HG03378 (cell line): ENCODE measurements around the gene SPART.

ENCODE experiments used
- ATAC-seq: cut with Tn5 transposase; IDR thresholded peaks from one replicate; pipeline ENCODE4 v1.9.1; 2021; ENCODE audit warnings: mild to moderate bottlenecking, moderate library complexity; ENCODE audit not compliant: unreplicated experiment

The SPART gene, protein sequence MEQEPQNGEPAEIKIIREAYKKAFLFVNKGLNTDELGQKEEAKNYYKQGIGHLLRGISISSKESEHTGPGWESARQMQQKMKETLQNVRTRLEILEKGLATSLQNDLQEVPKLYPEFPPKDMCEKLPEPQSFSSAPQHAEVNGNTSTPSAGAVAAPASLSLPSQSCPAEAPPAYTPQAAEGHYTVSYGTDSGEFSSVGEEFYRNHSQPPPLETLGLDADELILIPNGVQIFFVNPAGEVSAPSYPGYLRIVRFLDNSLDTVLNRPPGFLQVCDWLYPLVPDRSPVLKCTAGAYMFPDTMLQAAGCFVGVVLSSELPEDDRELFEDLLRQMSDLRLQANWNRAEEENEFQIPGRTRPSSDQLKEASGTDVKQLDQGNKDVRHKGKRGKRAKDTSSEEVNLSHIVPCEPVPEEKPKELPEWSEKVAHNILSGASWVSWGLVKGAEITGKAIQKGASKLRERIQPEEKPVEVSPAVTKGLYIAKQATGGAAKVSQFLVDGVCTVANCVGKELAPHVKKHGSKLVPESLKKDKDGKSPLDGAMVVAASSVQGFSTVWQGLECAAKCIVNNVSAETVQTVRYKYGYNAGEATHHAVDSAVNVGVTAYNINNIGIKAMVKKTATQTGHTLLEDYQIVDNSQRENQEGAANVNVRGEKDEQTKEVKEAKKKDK

DNA sequence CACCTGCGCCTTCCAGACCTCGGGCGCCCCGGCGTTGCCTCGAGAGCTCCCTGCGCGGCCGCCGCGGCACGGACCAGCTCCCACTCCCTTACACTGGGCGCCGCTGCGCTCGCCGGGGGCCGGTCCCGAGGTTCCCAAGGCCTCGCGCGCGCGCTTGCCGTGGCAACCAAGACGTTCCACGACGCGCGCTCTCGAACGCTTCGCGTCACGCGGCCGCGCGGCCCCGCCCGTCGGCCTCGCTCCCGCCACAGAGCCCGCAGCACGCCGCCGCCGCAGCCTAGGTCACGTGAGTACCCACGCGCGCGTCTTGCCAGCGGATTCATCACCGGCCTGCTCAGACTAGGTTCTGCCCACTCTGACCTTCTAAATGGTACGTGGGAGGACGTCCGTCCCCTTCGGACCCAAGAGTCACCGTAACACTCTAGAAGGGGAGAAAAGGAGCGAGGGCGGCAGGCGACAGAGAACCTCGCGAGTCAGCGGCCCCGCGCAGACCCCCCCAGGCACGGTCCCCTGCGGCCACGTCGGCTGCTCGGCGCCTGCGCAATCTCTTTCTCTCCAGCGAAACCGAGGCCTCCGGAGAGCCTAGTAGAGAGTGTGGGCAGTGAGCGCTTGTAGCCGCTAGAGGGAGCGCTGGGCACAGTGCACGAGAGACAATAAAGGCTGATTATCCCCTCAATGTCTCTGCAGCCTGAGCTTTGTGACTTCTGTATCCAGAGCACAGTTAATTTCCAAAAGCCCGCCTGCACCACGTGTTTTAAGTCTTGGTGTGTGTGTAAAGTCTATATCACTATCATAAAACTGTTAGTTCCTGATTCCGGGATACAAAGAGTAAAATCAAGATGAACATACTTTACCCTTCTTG, at the start of gene SPART:
Gene SPART (minus strand): TSS at position 173 of the 862 bp plus-strand sequence. CDS start 10,564 bp downstream, outside the sequence.
- ATAC-seq: peak; percentile 98

- ATAC-seq: no peak
These were observed 49.1 kb upstream of the SPART start for GRCh38 chr13:36395280-36395679.

GRCh38 chr13:36385489-36385888, 39.3 kb upstream of the SPART start:
- ATAC-seq: no peak

- no peak for ATAC-seq
These were observed 35.8 kb upstream of the SPART start for GRCh38 chr13:36382030-36382429.

DNA sequence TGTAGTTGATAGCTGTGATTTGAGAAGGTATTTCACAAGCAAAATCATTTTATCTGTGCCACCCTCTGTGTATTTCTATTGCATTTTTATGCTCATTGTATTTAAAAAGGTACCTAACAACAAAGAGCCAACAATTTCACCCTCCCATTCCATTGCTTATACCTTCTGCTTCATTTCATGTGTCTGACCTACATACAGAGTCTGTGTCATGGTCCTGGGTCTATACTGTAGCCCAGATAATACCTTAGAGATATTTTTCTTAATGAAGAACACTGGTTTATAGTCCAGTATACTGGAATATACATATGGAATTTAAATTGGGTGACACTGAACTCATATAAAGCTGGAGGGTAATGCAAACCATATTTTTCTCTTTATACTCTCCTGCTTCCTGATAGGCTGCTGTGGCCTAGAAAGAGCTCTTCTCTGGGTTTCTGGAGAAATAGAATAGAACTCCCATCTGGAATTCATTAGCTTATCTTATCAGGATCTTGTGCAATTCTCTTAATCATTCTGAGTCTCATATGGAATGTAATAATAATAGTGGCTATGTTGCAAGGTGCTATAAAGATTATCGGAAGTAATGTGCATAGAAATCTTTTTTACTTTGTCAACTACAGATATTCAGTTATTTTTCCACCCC, 31.8 kb upstream of the SPART start:
- no peak for ATAC-seq

DNA sequence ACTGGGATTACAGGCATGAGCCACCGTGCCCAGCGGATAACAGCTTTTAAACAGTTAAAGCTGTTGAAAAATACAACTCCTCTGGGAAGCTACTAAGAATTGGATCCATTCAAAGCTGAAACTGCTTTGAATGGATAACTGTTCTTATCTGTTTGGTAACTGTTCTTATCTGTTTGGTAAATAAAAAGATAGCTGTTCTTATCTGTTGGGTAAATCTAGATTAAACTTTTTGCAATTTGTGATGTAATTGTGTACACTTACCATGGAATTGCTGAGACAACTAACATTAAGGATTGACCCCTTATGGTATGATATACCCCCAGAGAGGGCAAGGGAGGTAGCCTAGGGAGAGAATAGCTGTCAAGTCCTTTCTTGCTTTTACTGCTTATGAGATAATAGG, 27.9 kb upstream of the SPART start:
- no peak for ATAC-seq

DNA sequence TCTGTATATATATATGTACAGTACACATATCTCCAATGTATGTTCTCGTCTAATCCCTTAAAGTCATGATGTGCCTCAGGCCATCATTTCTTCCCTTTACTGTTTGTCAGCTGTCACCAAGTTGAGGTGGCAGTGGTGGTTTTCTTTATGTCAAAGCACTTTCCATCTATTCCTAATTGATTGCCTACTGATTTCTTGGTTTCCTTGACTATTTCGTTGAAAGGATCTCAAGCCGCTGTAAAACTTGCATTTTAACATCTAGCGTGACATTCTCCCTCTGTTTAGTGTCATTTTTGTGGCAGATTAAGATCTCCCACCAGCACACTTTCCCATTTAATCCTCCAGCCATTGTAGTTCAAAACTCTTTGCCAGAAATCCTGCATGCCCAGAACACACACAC, 25.0 kb upstream of the SPART start:
- no peak for ATAC-seq

DNA sequence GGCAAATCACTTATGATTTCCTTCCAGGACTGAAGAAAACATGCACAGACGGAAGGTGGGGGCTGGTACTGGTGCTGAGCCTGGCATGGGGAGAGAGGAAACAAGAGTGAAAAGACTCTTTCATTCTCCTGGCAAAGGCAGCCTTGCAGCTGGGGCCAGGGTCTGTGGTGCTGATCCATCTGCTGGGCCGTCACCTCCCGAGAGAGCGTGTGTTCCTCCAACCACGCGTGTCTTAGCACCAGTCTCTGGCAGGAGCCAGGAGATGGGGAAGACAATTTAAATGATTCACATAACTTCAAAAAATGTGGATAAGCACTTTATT, 23.9 kb upstream of the SPART start:
- ATAC-seq: no peak

- ATAC-seq: no peak
These were observed 23.3 kb upstream of the SPART start for GRCh38 chr13:36369268-36370107.

- ATAC-seq: no peak
These were observed 19.8 kb upstream of the SPART start for GRCh38 chr13:36366031-36366430.

- ATAC-seq: no peak
These were observed 17.2 kb upstream of the SPART start for GRCh38 chr13:36363366-36363863.

GRCh38 chr13:36362914-36363313, 16.7 kb upstream of the SPART start:
- no peak for ATAC-seq

GRCh38 chr13:36362251-36362650, 16.1 kb upstream of the SPART start:
- no peak for ATAC-seq

GRCh38 chr13:36360903-36361302, 14.7 kb upstream of the SPART start:
- no peak for ATAC-seq

- no peak for ATAC-seq
These were observed 13.2 kb upstream of the SPART start for GRCh38 chr13:36359301-36359950.

GRCh38 chr13:36358175-36358718, 12.1 kb upstream of the SPART start:
- no peak for ATAC-seq

DNA sequence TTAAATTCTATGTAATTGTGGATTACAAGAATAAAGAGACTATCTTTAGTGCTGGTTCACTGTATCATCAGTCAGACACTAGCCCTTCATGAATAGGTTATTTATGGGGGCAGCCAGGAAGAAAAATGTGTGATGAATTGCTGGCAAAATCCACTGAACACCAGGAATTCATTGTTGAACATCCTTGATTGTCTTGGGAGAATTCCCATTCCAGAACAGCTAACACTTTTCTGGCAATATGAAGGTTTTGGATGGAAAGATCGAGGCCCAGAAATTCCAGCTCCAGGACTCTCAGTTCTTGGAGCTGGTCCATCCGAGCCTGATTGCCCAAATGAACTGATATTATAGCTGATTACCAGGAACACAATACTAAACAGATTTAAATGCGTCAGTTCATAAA, 11.5 kb upstream of the SPART start:
- no peak for ATAC-seq

DNA sequence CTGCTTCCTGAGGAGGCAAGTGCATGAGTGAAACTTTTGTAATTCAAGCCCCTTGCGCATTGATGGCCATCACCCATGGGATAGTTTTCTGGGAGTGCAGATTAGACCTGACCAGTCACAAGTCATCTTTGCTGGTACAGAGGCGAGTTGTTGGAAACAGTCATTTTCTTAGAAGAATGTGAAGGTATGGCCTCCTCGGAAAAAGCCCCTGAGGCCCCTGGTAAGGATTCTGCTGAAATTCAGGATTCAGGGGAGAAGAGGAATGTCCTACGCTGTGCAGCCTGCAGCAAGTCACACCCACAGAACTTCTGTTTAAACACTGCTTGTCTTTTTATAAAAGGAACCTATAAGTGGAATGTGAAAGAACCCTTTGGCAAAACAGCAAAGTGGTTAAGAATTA, 11.0 kb upstream of the SPART start:
- ATAC-seq: no peak

- no peak for ATAC-seq
These were observed 9.9 kb upstream of the SPART start for GRCh38 chr13:36356058-36356457.
